GM10847 (cell line): ENCODE measurements around the gene INPP5F.

Source experiments
- POLR2A ChIP-seq: IDR thresholded peaks from 2 replicates; pipeline ENCODE4 v1.6.1; 2011; ENCODE audit not compliant: insufficient read length; ENCODE audit errors: extremely low read depth

INPP5F gene

DNA sequence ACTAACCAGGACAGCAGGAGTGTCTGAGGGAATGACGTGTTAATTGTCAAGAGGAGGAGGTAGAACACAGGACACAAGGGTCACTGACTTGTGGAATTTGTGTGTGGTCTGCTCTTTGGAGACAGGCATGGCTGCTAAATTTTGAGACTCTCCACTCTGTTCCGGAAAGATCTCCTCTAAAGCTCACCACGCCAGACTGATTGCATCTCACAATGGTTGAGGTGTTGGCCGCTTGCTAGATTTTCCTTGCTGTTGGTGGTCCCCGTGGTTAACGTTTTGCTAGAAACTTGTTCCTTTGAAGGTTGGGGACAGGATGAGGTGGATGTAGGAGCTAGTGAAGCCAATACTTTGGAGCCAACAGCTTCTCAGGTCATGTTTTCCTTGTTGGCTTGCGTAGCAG lies 89.8 kb downstream of the INPP5F start:
- TF ChIP-seq POLR2A, result no peak

DNA sequence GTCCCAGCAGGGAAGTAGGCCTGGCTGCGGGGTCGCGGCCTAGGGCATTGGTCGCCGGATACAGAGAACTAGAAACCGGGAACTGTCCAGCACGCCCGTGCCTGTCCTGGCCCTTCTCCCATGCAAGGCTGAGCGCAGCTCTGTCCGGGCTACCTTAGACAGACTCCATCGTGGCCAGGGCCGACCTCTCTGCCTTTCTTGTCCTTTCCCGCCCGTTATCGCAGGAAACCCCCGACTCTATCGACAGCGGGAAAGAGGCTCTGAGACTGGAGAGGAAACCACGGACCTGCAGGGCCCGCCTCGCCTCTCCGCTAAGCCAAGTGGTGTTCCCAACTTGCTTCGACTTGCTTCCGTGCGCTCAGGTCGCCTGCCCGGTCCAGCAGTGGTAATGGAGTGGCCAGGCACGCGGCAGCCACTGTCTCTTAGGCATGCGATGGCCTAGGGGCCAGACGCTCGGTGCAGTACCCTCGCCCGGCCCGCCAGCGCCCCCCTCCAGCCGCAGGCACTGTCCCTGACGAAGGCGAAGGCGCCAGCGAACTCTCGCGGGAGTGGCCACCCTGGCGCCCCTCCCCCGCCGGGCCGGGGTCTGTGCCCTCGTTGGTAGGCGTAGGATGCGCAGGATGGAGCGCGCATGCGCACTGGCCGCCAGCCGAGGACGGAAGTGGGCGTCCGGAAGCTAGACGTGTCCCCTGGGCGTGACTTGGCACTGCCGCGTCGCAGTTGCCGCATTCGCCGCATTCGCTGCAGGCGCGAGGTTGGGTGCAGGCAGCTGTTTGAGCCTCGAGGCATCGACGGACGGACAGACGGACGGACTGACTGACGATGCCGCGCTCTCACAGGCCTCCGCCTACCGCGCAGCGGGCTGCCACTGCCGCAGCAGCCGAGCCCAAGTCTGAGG lies 92.4 kb downstream of the INPP5F start:
- no peak for TF ChIP-seq POLR2A

DNA sequence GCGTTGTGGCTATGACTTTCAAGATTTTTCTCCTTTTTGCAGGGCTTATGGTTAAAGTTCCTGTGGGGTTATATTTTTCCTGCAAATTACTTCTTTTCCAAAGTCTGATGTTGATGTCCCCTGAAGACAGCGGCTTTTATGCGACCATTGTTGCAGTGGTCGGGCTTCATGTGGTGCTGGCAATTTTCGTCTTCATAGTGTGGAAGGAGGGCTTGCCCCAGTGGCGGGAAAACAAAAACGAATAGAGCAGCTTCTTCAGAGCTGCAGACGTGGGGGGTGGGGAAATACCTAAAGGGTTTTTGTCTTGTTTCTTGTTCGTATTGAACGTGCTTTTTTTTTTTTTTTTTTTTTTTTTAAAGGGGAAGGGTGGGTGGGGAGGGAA lies 93.0 kb downstream of the INPP5F start:
- no peak for TF ChIP-seq POLR2A

DNA sequence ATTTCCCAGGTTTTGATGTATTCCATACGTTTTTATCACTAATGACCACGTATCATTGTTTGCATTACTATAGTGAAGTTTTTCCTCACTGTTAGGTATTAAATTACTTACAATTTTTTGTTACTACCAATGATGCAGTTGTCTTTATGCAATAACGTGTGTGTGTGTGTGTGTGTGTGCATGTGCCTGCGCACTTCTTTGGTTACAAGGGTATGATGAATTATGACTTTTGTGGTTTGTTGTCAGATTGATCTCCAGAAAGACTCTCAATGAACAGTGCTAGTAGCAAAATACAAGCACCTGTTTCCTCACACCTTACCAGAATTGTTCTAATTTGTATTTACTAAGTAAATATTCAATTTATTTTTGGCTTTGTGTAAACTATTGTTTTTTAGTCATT lies 95.3 kb downstream of the INPP5F start:
- no peak for TF ChIP-seq POLR2A

DNA sequence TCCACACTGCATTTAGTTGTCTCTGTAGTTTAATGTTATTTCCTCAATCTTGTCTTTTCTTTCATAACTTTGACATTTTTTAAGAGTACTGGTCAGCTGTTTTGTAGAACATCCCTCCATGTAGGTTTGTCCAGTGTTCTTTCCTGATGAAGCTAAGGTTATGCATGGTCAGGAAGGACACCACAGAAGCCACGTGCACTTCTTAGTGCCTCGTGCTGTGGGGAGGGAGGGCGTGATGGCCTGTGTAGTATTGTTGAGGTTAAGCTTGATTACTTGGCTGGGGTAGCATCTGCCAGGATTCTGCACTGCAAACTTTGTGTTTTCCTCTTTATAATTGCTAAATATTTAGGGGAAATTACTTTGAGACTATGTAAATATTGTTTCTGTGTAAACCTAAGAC lies 98.4 kb downstream of the INPP5F start:
- no peak for TF ChIP-seq POLR2A

DNA sequence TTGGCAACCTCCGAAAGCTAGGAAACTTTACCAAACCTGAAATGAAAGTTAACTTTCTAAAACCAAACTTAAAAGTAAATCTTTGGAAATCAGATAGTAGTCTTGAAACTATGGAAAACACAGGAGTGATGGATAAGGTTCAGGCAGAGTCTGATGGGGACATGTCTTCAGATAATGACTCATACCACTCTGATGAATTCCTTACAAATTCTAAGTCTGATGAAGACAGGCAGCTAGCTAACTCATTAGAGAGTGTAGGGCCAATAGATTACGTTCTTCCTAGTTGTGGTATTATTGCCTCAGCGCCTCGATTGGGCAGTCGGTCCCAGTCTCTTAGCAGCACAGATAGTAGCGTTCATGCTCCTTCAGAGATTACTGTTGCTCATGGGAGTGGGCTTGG lies 100.9 kb downstream of the INPP5F start:
- TF ChIP-seq POLR2A, result no peak

DNA sequence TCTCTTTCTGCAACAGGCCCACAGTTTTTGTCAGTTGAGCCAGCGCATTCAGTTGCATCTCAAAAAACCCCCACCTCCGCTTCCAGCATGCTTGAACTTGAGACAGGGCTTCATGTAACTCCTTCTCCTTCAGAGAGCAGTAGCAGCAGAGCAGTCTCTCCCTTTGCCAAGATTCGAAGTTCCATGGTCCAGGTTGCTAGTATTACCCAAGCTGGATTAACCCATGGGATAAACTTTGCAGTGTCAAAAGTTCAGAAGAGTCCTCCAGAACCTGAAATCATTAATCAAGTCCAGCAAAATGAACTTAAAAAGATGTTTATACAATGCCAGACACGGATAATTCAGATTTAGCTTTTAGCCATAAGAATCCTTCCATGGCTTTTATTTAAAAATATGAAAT lies 101.6 kb downstream of the INPP5F start:
- TF ChIP-seq POLR2A, result no peak

DNA sequence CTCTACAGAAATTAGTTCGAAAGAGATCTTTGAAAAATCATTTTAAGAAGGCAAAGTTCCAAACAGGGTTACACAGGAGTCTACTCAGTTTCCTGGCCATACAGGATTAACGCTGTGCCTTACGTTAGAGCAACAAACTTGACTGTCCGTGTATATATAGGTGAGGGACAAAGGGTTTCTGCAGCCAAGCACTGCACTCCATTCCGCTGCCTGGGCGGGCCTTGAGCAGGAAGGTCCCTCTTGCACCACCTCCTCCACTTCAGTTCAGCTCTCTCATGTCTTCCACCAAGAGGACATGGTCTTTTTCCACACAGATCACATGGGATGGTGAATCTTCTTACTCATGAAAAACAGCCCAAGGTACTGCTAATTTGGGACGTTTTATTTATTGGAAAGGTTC lies 103.6 kb downstream of the INPP5F start:
- no peak for TF ChIP-seq POLR2A

DNA sequence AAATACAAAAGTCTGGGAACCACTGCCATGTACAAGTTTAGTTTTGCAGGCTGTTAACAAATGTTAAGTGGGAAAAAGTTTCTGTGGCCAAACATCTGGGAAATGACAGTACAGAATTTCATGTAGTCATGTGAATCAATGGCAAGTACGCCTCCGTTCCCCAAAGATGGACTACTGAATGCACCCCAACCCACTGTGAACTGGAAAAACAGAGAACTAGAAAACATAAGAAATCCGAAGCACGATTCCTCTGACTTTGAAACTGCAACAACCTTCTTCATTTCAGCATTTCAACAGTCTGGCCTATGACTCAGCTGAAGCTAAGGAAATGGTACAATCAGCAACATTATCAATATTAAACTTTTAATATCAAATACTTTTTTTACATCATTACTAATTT lies 105.0 kb downstream of the INPP5F start:
- TF ChIP-seq POLR2A, result no peak

DNA sequence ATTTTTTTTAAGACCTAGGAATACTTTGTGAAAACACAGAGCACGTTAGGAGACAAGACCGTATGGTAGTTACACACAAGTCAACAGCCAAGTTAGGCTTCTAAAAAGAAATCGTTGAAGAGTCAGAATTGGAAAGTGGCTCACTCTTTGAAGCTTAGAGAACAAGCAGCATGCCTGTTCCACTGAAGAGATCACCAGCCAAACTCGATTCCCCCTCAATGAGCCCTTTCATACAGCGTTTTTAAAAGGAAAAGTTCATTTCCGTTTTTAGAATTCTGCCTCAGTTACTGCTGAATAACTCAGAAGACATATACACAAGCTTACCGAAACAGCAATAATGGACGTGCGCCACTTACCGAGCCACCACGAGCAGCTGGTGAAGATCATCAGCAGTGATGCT lies 105.8 kb downstream of the INPP5F start:
- no peak for TF ChIP-seq POLR2A

DNA sequence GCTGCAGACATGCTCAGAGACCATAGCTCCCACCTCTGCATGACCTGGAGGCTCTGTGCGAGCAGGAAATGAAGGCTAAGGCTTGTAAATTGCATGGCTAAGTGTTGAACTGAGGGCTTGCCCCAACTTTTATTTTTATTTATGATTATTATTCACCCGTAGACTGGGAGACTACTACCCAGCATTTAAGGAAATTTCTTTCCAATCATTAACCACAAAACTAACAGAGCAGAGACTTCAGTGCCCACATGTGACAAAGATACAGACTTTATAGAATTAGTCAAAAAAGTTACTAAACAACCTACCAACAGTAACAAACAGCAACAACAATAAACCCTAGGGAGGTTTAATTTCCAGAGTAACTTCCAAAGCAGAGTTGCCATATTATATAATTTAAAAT lies 107.1 kb downstream of the INPP5F start:
- TF ChIP-seq POLR2A, result no peak

DNA sequence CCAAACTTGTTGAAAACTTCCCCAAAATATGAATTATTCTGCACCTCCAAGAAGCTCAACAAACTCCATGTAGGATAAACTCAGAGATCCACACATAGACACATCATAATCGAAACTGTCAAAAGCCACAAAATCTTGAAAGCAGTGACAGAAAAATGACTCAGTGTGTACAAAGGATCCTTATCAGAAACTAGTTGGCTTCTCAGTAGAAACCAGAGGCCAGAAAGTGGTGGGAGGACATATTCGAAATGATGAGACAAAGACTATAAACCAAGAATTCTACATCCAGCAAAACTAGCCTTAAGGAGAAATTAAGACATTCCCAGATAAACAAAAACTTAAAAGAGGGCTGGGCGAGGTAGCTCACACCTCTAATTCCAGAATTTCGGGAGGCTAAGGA lies 108.3 kb downstream of the INPP5F start:
- TF ChIP-seq POLR2A, result no peak

DNA sequence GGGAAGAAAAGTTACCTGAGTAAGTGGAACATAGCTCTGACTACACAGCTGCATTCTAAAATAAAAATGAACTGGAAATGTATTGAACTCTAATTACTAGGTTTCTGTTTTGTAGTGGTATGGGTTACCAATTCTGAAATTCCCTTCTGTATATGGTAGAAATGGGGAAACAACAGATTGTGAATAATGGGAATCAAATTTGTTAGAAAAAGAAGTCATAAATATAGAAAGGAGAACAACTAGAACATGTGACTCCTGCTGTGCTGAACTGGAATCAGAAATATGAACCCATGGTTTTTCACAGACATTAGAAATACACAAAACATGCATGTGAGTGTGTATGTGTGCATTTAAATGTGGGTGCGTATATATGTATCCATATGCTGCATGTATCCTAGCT lies 119.8 kb downstream of the INPP5F start:
- TF ChIP-seq POLR2A, result no peak

DNA sequence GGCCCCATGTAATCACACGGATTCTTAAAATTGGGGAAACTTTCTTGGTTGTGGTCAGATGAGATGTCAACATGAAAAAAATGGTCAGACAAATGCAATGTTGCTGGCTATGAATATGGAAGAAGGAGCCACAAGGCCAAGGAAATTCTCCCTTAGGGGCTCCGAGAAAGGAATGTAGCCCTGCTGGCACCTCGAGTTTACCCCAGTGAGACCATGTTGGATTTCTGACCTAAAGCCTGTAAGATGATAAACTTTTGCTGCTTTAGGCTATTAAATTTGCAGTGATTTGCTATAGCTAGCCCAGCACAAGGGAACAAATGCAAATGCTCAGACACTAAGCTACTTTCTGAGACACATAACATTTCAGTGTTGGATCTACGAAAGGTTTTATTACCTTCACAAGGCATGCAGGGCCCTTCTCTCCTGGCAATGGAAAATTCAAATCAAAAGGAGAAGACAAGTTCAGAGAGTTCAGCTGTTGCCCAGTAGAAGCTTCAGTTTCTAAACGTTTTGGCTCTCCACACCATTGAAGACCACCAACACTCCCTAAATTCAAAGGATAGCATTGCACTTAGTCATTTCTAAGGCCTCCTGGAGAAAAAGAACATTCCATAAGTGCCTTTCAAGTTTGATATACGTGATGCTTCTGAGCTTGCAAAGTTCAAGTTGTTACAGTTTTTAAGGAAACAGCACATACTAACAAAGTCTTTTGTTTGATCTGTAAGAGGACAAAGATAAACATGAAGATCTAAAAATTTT lies 123.4 kb downstream of the INPP5F start:
- TF ChIP-seq POLR2A, result no peak

DNA sequence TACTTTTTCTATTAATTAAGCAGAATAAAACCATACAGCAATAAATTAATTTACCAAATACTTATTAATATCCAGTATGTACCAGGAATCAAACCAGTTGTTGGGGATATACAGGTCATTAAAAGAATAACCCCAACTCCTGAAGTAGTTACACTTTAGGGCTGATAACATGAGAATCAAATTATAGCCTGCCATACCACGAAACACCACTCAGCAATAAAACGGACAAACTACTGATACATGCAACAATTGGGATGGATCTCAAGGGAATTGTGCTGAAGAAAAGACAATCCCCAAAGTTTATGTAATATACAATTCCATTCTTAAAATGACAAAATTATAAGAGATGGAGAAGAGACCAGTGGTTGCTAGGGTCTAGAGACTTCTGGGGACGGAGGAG lies 124.1 kb downstream of the INPP5F start:
- no peak for TF ChIP-seq POLR2A

DNA sequence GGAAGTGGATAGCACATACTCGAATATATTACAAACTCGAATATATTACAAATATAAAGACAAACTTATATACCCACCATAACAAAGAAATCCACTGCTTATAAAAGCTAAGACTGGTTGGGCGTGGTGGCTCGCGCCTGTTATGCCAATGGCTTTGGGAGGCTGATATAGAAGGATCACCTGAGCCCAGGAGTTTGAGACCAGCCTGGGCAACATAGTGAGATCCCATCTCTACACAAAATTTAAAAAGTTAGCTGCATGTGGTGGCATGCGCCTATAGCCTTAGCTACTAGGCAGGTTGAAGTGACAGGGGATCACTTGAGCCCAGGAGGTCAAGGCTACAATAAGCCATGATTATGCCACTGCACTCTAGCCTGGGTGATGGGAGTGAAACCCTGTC lies 126.4 kb downstream of the INPP5F start:
- TF ChIP-seq POLR2A, result no peak
